Measurements from ENCODE around the gene TRIP12. TPM values are rescaled to one million over a fixed set of nuclear protein-coding genes. Genes with fewer than 3 reads are reported as not detected.

Gene TRIP12
- total and polyA plus RNA-seq, 2 of the 13 experiments (the other 11 are each of a cell fraction or from before 2014, with no cell fraction given), result 72.1 to 153 TPM

GRCh38 chr2:229774237-229774636 is 147.6 kb downstream of the TRIP12 start:
- Histone ChIP-seq H3K4me2 (ENCODE audit: low read depth, low read length) (no peak overlapping the region), H3K36me3 (replicated peaks in 1 of 2; ENCODE audit: control insufficient read depth in 1 of 2, insufficient read depth in 2 of 2, low read length in 2 of 2) (peaks cover 21 to 79% of the 10 kb centered on the region in 2 experiments), H3K4me3 (replicated peaks in 1 of 3; ENCODE audit: insufficient read depth in 1 of 3, low read depth in 2 of 3, low read length in 3 of 3) (no peak overlapping the region), H3K79me2 (ENCODE audit: insufficient read depth, low read length) (no peaks in the 10 kb centered on the region), H3K9ac (ENCODE audit: insufficient read depth, low read depth, low read length) (no peak overlapping the region), H2AFZ (ENCODE audit: low read length) (no peak overlapping the region), H3K27ac (ENCODE audit: extremely low read length, insufficient read depth, low read length) (no peak overlapping the region), H3K27me3 (ENCODE audit: control insufficient read depth in 1 of 2, insufficient read depth in 2 of 2, low read length in 2 of 2) (no peaks in the 10 kb centered on the region), H3K4me1 (ENCODE audit: insufficient read depth, low read length) (no peaks in the 10 kb centered on the region), H3K9me3 (ENCODE audit: low read length) (no peaks in the 10 kb centered on the region), H4K20me1 (ENCODE audit: insufficient read depth, low read length) (no peaks in the 10 kb centered on the region)
- ATAC-seq (no peak), FAIRE-seq (no peak), DNase-seq (ENCODE audit: low spot score) (no peak)
- no TSS peak for BruUV-seq (replicated peaks)
- TF ChIP-seq, protein P1, sequence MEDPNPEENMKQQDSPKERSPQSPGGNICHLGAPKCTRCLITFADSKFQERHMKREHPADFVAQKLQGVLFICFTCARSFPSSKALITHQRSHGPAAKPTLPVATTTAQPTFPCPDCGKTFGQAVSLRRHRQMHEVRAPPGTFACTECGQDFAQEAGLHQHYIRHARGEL (CRISPR knock-in tag; IDR thresholded peaks at IDR 0.05), result no peak
- TF ChIP-seq PHF8 (CRISPR knock-in tag; IDR thresholded peaks at IDR 0.05) (no peak), ZNF484 (CRISPR knock-in tag; IDR thresholded peaks at IDR 0.05; ENCODE audit: borderline replicate concordance, low read depth) (no peak), ZNF556 (CRISPR knock-in tag; IDR thresholded peaks at IDR 0.05; ENCODE audit: borderline replicate concordance) (no peak), SRF (IDR thresholded peaks at IDR 0.05; ENCODE audit: low read depth, low read length) (no peak), KLF6 (CRISPR knock-in tag; IDR thresholded peaks at IDR 0.05) (no peak), ZNF337 (CRISPR knock-in tag; IDR thresholded peaks at IDR 0.05; ENCODE audit: borderline replicate concordance, low read depth) (no peak), SP2 (CRISPR knock-in tag; IDR thresholded peaks at IDR 0.05) (no peak), ZNF354B (CRISPR knock-in tag; IDR thresholded peaks at IDR 0.05) (no peak), CC2D1A (CRISPR knock-in tag; IDR thresholded peaks at IDR 0.05) (no peak)
- TF ChIP-seq, protein P2, sequence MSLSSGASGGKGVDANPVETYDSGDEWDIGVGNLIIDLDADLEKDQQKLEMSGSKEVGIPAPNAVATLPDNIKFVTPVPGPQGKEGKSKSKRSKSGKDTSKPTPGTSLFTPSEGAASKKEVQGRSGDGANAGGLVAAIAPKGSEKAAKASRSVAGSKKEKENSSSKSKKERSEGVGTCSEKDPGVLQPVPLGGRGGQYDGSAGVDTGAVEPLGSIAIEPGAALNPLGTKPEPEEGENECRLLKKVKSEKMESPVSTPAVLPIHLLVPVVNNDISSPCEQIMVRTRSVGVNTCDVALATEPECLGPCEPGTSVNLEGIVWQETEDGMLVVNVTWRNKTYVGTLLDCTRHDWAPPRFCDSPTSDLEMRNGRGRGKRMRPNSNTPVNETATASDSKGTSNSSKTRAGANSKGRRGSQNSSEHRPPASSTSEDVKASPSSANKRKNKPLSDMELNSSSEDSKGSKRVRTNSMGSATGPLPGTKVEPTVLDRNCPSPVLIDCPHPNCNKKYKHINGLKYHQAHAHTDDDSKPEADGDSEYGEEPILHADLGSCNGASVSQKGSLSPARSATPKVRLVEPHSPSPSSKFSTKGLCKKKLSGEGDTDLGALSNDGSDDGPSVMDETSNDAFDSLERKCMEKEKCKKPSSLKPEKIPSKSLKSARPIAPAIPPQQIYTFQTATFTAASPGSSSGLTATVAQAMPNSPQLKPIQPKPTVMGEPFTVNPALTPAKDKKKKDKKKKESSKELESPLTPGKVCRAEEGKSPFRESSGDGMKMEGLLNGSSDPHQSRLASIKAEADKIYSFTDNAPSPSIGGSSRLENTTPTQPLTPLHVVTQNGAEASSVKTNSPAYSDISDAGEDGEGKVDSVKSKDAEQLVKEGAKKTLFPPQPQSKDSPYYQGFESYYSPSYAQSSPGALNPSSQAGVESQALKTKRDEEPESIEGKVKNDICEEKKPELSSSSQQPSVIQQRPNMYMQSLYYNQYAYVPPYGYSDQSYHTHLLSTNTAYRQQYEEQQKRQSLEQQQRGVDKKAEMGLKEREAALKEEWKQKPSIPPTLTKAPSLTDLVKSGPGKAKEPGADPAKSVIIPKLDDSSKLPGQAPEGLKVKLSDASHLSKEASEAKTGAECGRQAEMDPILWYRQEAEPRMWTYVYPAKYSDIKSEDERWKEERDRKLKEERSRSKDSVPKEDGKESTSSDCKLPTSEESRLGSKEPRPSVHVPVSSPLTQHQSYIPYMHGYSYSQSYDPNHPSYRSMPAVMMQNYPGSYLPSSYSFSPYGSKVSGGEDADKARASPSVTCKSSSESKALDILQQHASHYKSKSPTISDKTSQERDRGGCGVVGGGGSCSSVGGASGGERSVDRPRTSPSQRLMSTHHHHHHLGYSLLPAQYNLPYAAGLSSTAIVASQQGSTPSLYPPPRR (CRISPR knock-in tag; IDR thresholded peaks at IDR 0.05; ENCODE audit: borderline replicate concordance), result no peak
- 98% methylated on average over 1 of the region's 1 CpG for WGBS (ENCODE audit: low lambda C conversion rate)
- intact Hi-C loops (cut with micrococcal nuclease; ENCODE audit: unreplicated experiment), result no loop called here
- ChIA-PET POLR2A (no interaction called here), CTCF (ENCODE audit: low intra/inter-chr PET ratio, low total read pairs) (no interaction called here)
- in situ Hi-C loops (cut with HindIII; ENCODE audit: extremely low pct_ligation_motif_present, low pct_unique_long_range_greater_than_20kb), result no loop called here
